Esophagus muscularis mucosa (tissue), 4 donors: ENCODE measurements around the gene HOXB9. TPM values are rescaled to one million over a fixed set of nuclear protein-coding genes. Genes with fewer than 3 reads are reported as not detected.

ENCODE experiments used
- DNase-seq: peaks from one replicate; pipeline ENCODE4 v3.0.0-alpha.2; 2017; ENCODE audit errors: extremely low spot score
- H3K27ac ChIP-seq, 4 donors: fragments of 200-600 bp; sonication (generic); replicated peaks in 1 of 4; 1 replicate in 3 of 4; 2 replicates in 1 of 4; pipeline ENCODE4 v1.5.1; 2016 to 2019; ENCODE audit warnings: mild to moderate bottlenecking in 1 of 4
- H3K27me3 ChIP-seq, 4 donors: fragments of 200-600 bp; sonication (generic); one replicate each; pipeline versions ENCODE4 v1.5.1 to v1.6.0; 2016 to 2019
- H3K36me3 ChIP-seq, 4 donors: fragments of 200-600 bp; sonication (generic); one replicate each; pipeline ENCODE4 v1.5.1; 2016 to 2019
- H3K4me1 ChIP-seq, 4 donors: fragments of 200-600 bp; sonication (generic); one replicate each; pipeline ENCODE4 v1.5.1; 2016 to 2019
- H3K4me3 ChIP-seq, 4 donors: fragments of 200-600 bp; sonication (generic); 1 replicate in 2 of 4; 2 replicates in 2 of 4; pipeline ENCODE4 v1.5.1; 2016 to 2019; ENCODE audit warnings: mild to moderate bottlenecking in 4 of 4, moderate library complexity in 1 of 4
- H3K9me3 ChIP-seq, 4 donors: fragments of 200-600 bp; sonication (generic); 1 replicate in 3 of 4; 2 replicates in 1 of 4; pipeline ENCODE4 v1.5.1; 2016 to 2019
- CTCF ChIP-seq, 3 experiments: fragments of 200-600 bp in 2 of 3; fragments of 450-650 bp in 1 of 3; sonication (generic) in 2 of 3; IDR thresholded peaks; one replicate each; pipeline ENCODE4 v1.5.1; 2017 to 2019; ENCODE audit warnings: antibody characterized with exemption in 3 of 3, mild to moderate bottlenecking in 2 of 3, moderate library complexity in 1 of 3
- EP300 ChIP-seq: sonication (generic); formaldehyde crosslinking; IDR thresholded peaks from one replicate; pipeline ENCODE4 v1.6.1; 2017; ENCODE audit warnings: antibody characterized with exemption
- POLR2A ChIP-seq: fragments of 450-650 bp; IDR thresholded peaks from one replicate; pipeline ENCODE4 v1.6.1; 2017; ENCODE audit warnings: antibody characterized with exemption, moderate library complexity, mild to moderate bottlenecking, low read depth
- POLR2AphosphoS5 ChIP-seq, 2 donors: sonication (generic); formaldehyde crosslinking; IDR thresholded peaks; one replicate each; pipeline ENCODE4 v1.6.1; 2017; ENCODE audit warnings: antibody characterized with exemption in 2 of 2
- WGBS: methylation state at CpG from one replicate; pipeline ENCODE4 v1.1.5; 2018; 5-methylcytosine and 5-hydroxymethylcytosine counted together
- intact Hi-C: fragments of 100-400 bp; cut with DNase I; formaldehyde crosslinking; loops from one replicate; pipeline ENCODE4 v1.15.1; 2023
- total RNA-seq, 4 donors: library from RNA; depleted of rRNA; stranded (reverse); fragments of >200 nt; gene quantifications; one replicate each; pipeline versions ENCODE4 v1.1.0 to v1.2.1, GENCODE V29; 2016

Gene HOXB9
- total RNA-seq, 4 donors from 2014 or later = not detected

- intact Hi-C loops = loop anchor here (10.0 kb wide), 1 partner anchor 373 kb away; no protein-coding TSS in a partner anchor
- no peak for DNase-seq
- WGBS = 19% methylated on average over 5 of the region's 7 CpGs
- Histone ChIP-seq H3K4me3 (no peak overlapping the region), H3K9me3 (peaks cover 0 to 5% (median 0%) of the 10 kb centered on the region in 4 donors), H3K27ac (no peak overlapping the region), H3K36me3 (no peaks in the 10 kb centered on the region), H3K4me1 (peaks cover 7 to 28% (median 15%) of the 10 kb centered on the region in 4 donors), H3K27me3 (peaks cover 0 to 100% (median 95%) of the 10 kb centered on the region in 4 donors)
- TF ChIP-seq EP300 (no peak), CTCF (IDR thresholded peaks at IDR 0.05) (no peak), POLR2AphosphoS5 (IDR thresholded peaks at IDR 0.05) (no peak), POLR2A (no peak)
Observed at GRCh38 chr17:48631693-48632578, 5.8 kb upstream of the HOXB9 start.

- Histone ChIP-seq H3K9me3 (peaks cover 0 to 5% (median 0%) of the 10 kb centered on the region in 4 donors), H3K27ac (no peak overlapping the region), H3K4me3 (no peak overlapping the region), H3K36me3 (no peaks in the 10 kb centered on the region), H3K27me3 (peaks cover 0 to 100% (median 95%) of the 10 kb centered on the region in 4 donors), H3K4me1 (peaks cover 15 to 28% (median 17%) of the 10 kb centered on the region in 4 donors)
- WGBS = 24% methylated on average over 15 of the region's 15 CpGs
- DNase-seq = no peak
- intact Hi-C loops = loop anchor here (10.0 kb wide), 1 partner anchor 374 kb away; no protein-coding TSS in a partner anchor
- no peak for TF ChIP-seq POLR2AphosphoS5 (IDR thresholded peaks at IDR 0.05)
- TF ChIP-seq CTCF (IDR thresholded peaks at IDR 0.05) = no peak
- no peak for TF ChIP-seq EP300
- TF ChIP-seq POLR2A = no peak
Observed at GRCh38 chr17:48630925-48631692, 5.0 kb upstream of the HOXB9 start.

- 26% methylated on average over 15 of the region's 15 CpGs for WGBS
- intact Hi-C loops = loop anchor here (10.0 kb wide), 1 partner anchor 375 kb away; no protein-coding TSS in a partner anchor
- H3K27ac ChIP-seq = no peak overlapping the region
- H3K4me3 ChIP-seq = no peak overlapping the region
- peaks cover 0 to 100% (median 95%) of the 10 kb centered on the region in 4 donors for H3K27me3 ChIP-seq
- peaks cover 23 to 36% (median 26%) of the 10 kb centered on the region in 4 donors for H3K4me1 ChIP-seq
- DNase-seq = no peak
- H3K9me3 ChIP-seq = peaks cover 0 to 5% (median 0%) of the 10 kb centered on the region in 4 donors
- TF ChIP-seq POLR2AphosphoS5 (IDR thresholded peaks at IDR 0.05) = no peak
- TF ChIP-seq CTCF (IDR thresholded peaks at IDR 0.05) = no peak
- no peak for TF ChIP-seq POLR2A
- no peak for TF ChIP-seq EP300
- H3K36me3 ChIP-seq = no peaks in the 10 kb centered on the region
Observed at GRCh38 chr17:48630009-48630924, 4.1 kb upstream of the HOXB9 start.

- peaks cover 30 to 42% (median 33%) of the 10 kb centered on the region in 4 donors for H3K4me1 ChIP-seq
- intact Hi-C loops = no loop called here
- H3K36me3 ChIP-seq = no peaks in the 10 kb centered on the region
- peaks cover 0 to 5% (median 0%) of the 10 kb centered on the region in 4 donors for H3K9me3 ChIP-seq
- TF ChIP-seq EP300 = no peak
- 33% methylated on average over 5 of the region's 5 CpGs for WGBS
- no peak overlapping the region for H3K4me3 ChIP-seq
- H3K27me3 ChIP-seq = peaks cover 0 to 100% (median 95%) of the 10 kb centered on the region in 4 donors
- no peak for DNase-seq
- no peak overlapping the region for H3K27ac ChIP-seq
Observed at GRCh38 chr17:48629411-48629759, 3.2 kb upstream of the HOXB9 start.
